ENCODE results near the gene SLC16A9.

SLC16A9 gene

DNA sequence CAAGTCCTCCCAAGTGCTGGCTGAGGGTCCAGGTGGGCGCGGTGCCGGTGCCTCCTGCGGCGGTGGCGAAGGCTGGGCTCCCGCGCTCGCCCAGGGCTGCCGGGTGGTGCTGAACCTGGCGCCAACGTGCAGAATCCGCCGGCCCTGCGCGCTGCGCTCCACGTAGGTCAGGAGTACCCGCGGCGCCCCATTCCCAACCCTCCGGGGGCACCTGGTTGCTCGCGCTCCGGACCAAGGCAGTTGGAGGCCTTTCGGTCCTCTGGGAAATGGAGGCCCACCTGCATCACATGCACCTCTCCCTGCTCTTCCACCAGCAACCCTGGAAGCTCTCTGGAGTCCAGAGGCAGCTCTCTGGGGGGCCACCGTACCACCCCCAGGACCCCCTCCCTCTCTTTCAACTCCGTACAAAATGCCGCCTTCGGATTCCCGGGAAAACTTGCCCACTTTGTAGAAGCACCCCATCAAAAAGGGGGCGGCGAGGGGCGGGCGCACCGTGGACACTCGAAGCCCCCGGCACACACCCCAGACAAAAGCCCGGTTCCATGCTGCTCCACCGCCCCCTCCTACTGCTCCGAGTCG lies 745 bp downstream of the SLC16A9 start:
- Histone ChIP-seq H3K18ac (ENCODE audit: low read depth in 1 of 2, low read length in 2 of 2) (no peak overlapping the region), H3K23ac (ENCODE audit: low read length in 2 of 2) (peak overlapping the region in 1 of 2 experiments; percentile 77), H3K27ac (ENCODE audit: low read length, poor library complexity, severe bottlenecking) (no peak overlapping the region), H2AFZ (ENCODE audit: low read depth, low read length) (no peak overlapping the region), H3K9ac (ENCODE audit: low read length) (peak overlapping the region; percentile 77), H3K4me2 (ENCODE audit: low read length, poor library complexity, severe bottlenecking) (peak overlapping the region; percentile 100), H3K14ac (ENCODE audit: low read length in 2 of 2) (no peak overlapping the region), H2BK5ac (ENCODE audit: low read depth, low read length, poor library complexity, severe bottlenecking) (no peak overlapping the region), H3K79me1 (replicated peaks; ENCODE audit: low read length, poor library complexity, severe bottlenecking) (no peaks in the 10 kb centered on the region), H3K9me3 (ENCODE audit: control insufficient read depth, low read length) (no peaks in the 10 kb centered on the region), H3K4ac (ENCODE audit: low read depth in 1 of 2, low read length in 2 of 2) (no peak overlapping the region), H2AK5ac (ENCODE audit: low read length, severe bottlenecking) (no peak overlapping the region), H4K8ac (ENCODE audit: low read length) (no peak overlapping the region), H2BK15ac (ENCODE audit: low read depth, poor library complexity, severe bottlenecking) (no peak overlapping the region), H2BK120ac (ENCODE audit: low read depth, low read length) (no peak overlapping the region), H3K4me3 (ENCODE audit: insufficient read depth in 1 of 2, low read depth in 1 of 2, low read length in 2 of 2) (peak overlapping the region; percentile 54 to 77), H3K4me1 (ENCODE audit: control insufficient read depth, insufficient read depth, low read depth, low read length) (peaks cover 15% of the 10 kb centered on the region), H4K91ac (ENCODE audit: low read length) (no peak overlapping the region), H2BK12ac (ENCODE audit: low read length in 2 of 2) (no peak overlapping the region), H3K36me3 (ENCODE audit: control insufficient read depth in 1 of 2, insufficient read depth in 2 of 2, low read depth in 1 of 2, low read length in 2 of 2) (no peaks in the 10 kb centered on the region), H3K27me3 (ENCODE audit: control insufficient read depth in 1 of 2, insufficient read depth in 1 of 2, low read length in 2 of 2) (peaks cover 49 to 59% of the 10 kb centered on the region in 2 experiments)
- DNase-seq: peak; percentile 6
- under 1% methylated on average over 39 of the region's 42 CpGs for WGBS

DNA sequence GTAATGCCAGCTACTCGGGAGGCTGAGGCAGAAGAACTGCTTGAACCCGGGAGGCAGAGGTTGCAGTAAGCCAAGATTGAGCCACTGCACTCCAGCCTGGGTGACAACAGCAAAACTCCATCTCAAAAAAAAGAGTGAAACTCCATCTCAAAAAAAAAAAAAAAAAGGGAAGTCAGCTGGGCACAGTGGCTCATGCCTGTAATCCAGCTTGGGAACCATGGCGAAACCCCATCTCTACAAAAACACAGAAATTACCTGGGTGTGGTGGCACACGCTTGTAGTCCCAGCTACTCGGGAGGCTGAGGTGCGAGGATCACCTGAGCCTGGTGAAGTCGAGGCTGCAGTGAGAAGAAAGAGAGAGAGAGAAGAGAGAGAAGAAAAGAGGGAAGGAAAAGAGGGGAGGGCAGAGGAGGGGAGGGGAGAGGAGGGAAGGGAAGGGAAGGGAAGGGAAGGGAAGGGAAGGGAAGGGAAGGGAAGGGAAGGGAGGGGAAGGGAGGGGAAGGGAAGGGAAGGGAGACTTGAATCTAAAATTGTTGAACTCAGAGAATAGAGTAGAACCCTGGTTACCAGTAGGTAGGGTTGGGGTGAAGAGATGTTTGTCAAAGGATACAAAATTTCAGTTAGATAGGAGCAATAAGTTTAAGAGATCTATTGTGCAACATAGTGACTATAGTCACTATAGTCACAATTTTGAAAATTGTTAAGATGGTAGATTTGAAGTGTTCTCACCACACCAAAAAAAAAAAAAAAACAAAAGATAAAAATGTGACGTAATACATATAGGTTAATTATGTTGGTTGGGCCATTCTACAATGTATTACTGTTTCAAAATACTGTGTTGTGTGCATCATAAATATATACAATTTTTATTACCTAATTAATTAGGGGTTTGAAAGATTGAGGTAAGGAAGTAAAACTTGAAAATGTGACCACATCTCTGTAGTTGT lies 2.5 kb downstream of the SLC16A9 start:
- Histone ChIP-seq H3K27me3 (ENCODE audit: control insufficient read depth in 1 of 2, insufficient read depth in 1 of 2, low read length in 2 of 2) (peaks cover 43 to 45% of the 10 kb centered on the region in 2 experiments), H3K4me1 (ENCODE audit: control insufficient read depth, insufficient read depth, low read depth, low read length) (peaks cover 15% of the 10 kb centered on the region), H3K27ac (ENCODE audit: low read length, poor library complexity, severe bottlenecking) (no peak overlapping the region), H3K4ac (ENCODE audit: low read depth in 1 of 2, low read length in 2 of 2) (no peak overlapping the region), H2AK5ac (ENCODE audit: low read length, severe bottlenecking) (no peak overlapping the region), H4K91ac (ENCODE audit: low read length) (no peak overlapping the region), H3K14ac (ENCODE audit: low read length in 2 of 2) (no peak overlapping the region), H2BK12ac (ENCODE audit: low read length in 2 of 2) (no peak overlapping the region), H2BK5ac (ENCODE audit: low read depth, low read length, poor library complexity, severe bottlenecking) (no peak overlapping the region), H2AFZ (ENCODE audit: low read depth, low read length) (no peak overlapping the region), H4K8ac (ENCODE audit: low read length) (no peak overlapping the region), H2BK120ac (ENCODE audit: low read depth, low read length) (no peak overlapping the region), H3K18ac (ENCODE audit: low read depth in 1 of 2, low read length in 2 of 2) (no peak overlapping the region), H3K4me3 (ENCODE audit: insufficient read depth in 1 of 2, low read depth in 1 of 2, low read length in 2 of 2) (no peak overlapping the region), H3K9me3 (ENCODE audit: control insufficient read depth, low read length) (no peaks in the 10 kb centered on the region), H2BK15ac (ENCODE audit: low read depth, poor library complexity, severe bottlenecking) (no peak overlapping the region), H3K79me1 (replicated peaks; ENCODE audit: low read length, poor library complexity, severe bottlenecking) (no peaks in the 10 kb centered on the region), H3K4me2 (ENCODE audit: low read length, poor library complexity, severe bottlenecking) (no peak overlapping the region), H3K36me3 (ENCODE audit: control insufficient read depth in 1 of 2, insufficient read depth in 2 of 2, low read depth in 1 of 2, low read length in 2 of 2) (no peaks in the 10 kb centered on the region), H3K23ac (ENCODE audit: low read length in 2 of 2) (no peak overlapping the region), H3K9ac (ENCODE audit: low read length) (no peak overlapping the region)
- DNase-seq: no peak
- 91% methylated on average over 6 of the region's 8 CpGs for WGBS

DNA sequence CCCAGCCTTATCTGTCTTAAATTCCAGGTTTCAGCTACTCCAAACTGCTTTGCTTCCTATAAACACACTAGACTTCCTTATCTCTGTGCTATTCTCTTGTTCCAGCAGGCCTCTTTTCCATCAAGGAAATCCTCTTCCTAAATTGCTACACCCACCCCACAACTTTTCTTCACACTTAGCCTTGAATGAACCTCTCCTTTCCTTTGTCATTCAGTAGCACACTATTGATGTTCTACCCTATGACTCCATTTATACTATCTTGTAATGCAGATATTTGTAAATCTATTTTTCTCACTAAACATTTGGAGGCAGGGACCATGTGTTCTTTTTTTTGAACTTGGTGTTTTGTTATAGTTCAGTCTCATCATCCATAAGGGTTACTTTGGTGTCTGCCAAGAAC lies 3.7 kb downstream of the SLC16A9 start:
- H3K14ac ChIP-seq (ENCODE audit: low read length in 2 of 2): no peak overlapping the region
- H3K9me3 ChIP-seq (ENCODE audit: control insufficient read depth, low read length): no peaks in the 10 kb centered on the region
- no peak overlapping the region for H4K8ac ChIP-seq (ENCODE audit: low read length)
- H2BK120ac ChIP-seq (ENCODE audit: low read depth, low read length): no peak overlapping the region
- no peak overlapping the region for H3K4ac ChIP-seq (ENCODE audit: low read depth in 1 of 2, low read length in 2 of 2)
- no peak overlapping the region for H3K4me2 ChIP-seq (ENCODE audit: low read length, poor library complexity, severe bottlenecking)
- no peaks in the 10 kb centered on the region for H3K79me1 ChIP-seq (replicated peaks; ENCODE audit: low read length, poor library complexity, severe bottlenecking)
- DNase-seq: no peak
- H3K4me1 ChIP-seq (ENCODE audit: control insufficient read depth, insufficient read depth, low read depth, low read length): peaks cover 15% of the 10 kb centered on the region
- no peak overlapping the region for H2BK12ac ChIP-seq (ENCODE audit: low read length in 2 of 2)
- H3K9ac ChIP-seq (ENCODE audit: low read length): no peak overlapping the region
- no peak overlapping the region for H4K91ac ChIP-seq (ENCODE audit: low read length)
- no peak overlapping the region for H3K18ac ChIP-seq (ENCODE audit: low read depth in 1 of 2, low read length in 2 of 2)
- no peak overlapping the region for H2AK5ac ChIP-seq (ENCODE audit: low read length, severe bottlenecking)
- H3K4me3 ChIP-seq (ENCODE audit: insufficient read depth in 1 of 2, low read depth in 1 of 2, low read length in 2 of 2): no peak overlapping the region
- no peak overlapping the region for H2AFZ ChIP-seq (ENCODE audit: low read depth, low read length)
- H3K27ac ChIP-seq (ENCODE audit: low read length, poor library complexity, severe bottlenecking): no peak overlapping the region
- no peak overlapping the region for H3K23ac ChIP-seq (ENCODE audit: low read length in 2 of 2)
- peaks cover 35 to 42% of the 10 kb centered on the region in 2 experiments for H3K27me3 ChIP-seq (ENCODE audit: control insufficient read depth in 1 of 2, insufficient read depth in 1 of 2, low read length in 2 of 2)
- H3K36me3 ChIP-seq (ENCODE audit: control insufficient read depth in 1 of 2, insufficient read depth in 2 of 2, low read depth in 1 of 2, low read length in 2 of 2): no peaks in the 10 kb centered on the region
- H2BK5ac ChIP-seq (ENCODE audit: low read depth, low read length, poor library complexity, severe bottlenecking): no peak overlapping the region
- H2BK15ac ChIP-seq (ENCODE audit: low read depth, poor library complexity, severe bottlenecking): no peak overlapping the region

DNA sequence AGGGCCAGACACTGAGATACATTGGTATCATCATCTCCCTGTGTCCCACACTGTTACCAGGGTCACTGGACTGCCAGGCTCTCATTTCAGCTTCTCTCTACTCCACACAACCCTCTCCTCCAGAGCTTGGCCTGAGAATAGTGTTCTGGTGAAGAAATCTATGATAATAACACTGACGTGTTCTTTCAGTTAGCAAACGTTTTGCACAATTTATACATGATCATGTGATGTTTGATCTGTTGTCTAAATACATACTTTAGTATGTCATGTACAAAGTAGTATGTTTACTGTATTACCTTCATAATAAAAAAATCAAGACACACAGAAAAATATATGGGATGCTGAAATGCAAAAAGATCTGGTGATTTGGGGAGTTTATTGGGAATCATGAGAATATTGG lies 5.0 kb downstream of the SLC16A9 start:
- H3K23ac ChIP-seq (ENCODE audit: low read length in 2 of 2): no peak overlapping the region
- H3K9me3 ChIP-seq (ENCODE audit: control insufficient read depth, low read length): no peaks in the 10 kb centered on the region
- H3K36me3 ChIP-seq (ENCODE audit: control insufficient read depth in 1 of 2, insufficient read depth in 2 of 2, low read depth in 1 of 2, low read length in 2 of 2): no peaks in the 10 kb centered on the region
- H3K79me1 ChIP-seq (replicated peaks; ENCODE audit: low read length, poor library complexity, severe bottlenecking): no peaks in the 10 kb centered on the region
- no peak overlapping the region for H3K4ac ChIP-seq (ENCODE audit: low read depth in 1 of 2, low read length in 2 of 2)
- no peak overlapping the region for H2BK120ac ChIP-seq (ENCODE audit: low read depth, low read length)
- no peak overlapping the region for H2BK15ac ChIP-seq (ENCODE audit: low read depth, poor library complexity, severe bottlenecking)
- H3K9ac ChIP-seq (ENCODE audit: low read length): no peak overlapping the region
- H3K4me1 ChIP-seq (ENCODE audit: control insufficient read depth, insufficient read depth, low read depth, low read length): peaks cover 9% of the 10 kb centered on the region
- H2AFZ ChIP-seq (ENCODE audit: low read depth, low read length): no peak overlapping the region
- no peak overlapping the region for H2BK5ac ChIP-seq (ENCODE audit: low read depth, low read length, poor library complexity, severe bottlenecking)
- peaks cover 34 to 43% of the 10 kb centered on the region in 2 experiments for H3K27me3 ChIP-seq (ENCODE audit: control insufficient read depth in 1 of 2, insufficient read depth in 1 of 2, low read length in 2 of 2)
- no peak overlapping the region for H3K18ac ChIP-seq (ENCODE audit: low read depth in 1 of 2, low read length in 2 of 2)
- DNase-seq: no peak
- H2BK12ac ChIP-seq (ENCODE audit: low read length in 2 of 2): no peak overlapping the region
- H3K4me3 ChIP-seq (ENCODE audit: insufficient read depth in 1 of 2, low read depth in 1 of 2, low read length in 2 of 2): no peak overlapping the region
- no peak overlapping the region for H3K27ac ChIP-seq (ENCODE audit: low read length, poor library complexity, severe bottlenecking)
- H3K4me2 ChIP-seq (ENCODE audit: low read length, poor library complexity, severe bottlenecking): no peak overlapping the region
- H2AK5ac ChIP-seq (ENCODE audit: low read length, severe bottlenecking): no peak overlapping the region
- WGBS: 71% methylated on average over 2 of the region's 2 CpGs
- no peak overlapping the region for H3K14ac ChIP-seq (ENCODE audit: low read length in 2 of 2)
- H4K8ac ChIP-seq (ENCODE audit: low read length): no peak overlapping the region
- no peak overlapping the region for H4K91ac ChIP-seq (ENCODE audit: low read length)

Measured in mesenchymal stem cell (in vitro differentiated cells and primary cell).